Loucy (cell line): Measurements from ENCODE around the gene NCAPH2.

Experiments
- H2AFZ ChIP-seq: fragments of 200-600 bp; sonication (generic); 2 replicates; pipeline ENCODE4 v1.6.0; 2016; ENCODE audit warnings: antibody characterized with exemption, mild to moderate bottlenecking, low read length, moderate library complexity
- H3F3A ChIP-seq: fragments of 200-600 bp; 2 replicates; pipeline ENCODE4 v1.6.0; 2016; ENCODE audit warnings: antibody characterized with exemption, low read depth, mild to moderate bottlenecking
- H3K27me3 ChIP-seq: fragments of 200-600 bp; sonication (generic); 2 replicates; pipeline ENCODE4 v1.6.1; 2014; ENCODE audit warnings: low read length, mild to moderate bottlenecking; ENCODE audit not compliant: insufficient read depth, poor library complexity, severe bottlenecking
- H3K36me3 ChIP-seq: fragments of 200-600 bp; sonication (generic); 2 replicates; pipeline ENCODE4 v1.6.1; 2016; ENCODE audit warnings: low read length; ENCODE audit not compliant: insufficient read depth
- H3K4me1 ChIP-seq: fragments of 200-600 bp; sonication (generic); 2 replicates; pipeline ENCODE4 v1.5.1; 2014; ENCODE audit warnings: low read length, mild to moderate bottlenecking; ENCODE audit not compliant: insufficient read depth, poor library complexity, severe bottlenecking
- H3K4me2 ChIP-seq: fragments of 200-600 bp; sonication (generic); 2 replicates; pipeline ENCODE4 v1.6.0; 2014; ENCODE audit warnings: antibody characterized with exemption, low read length, low read depth, mild to moderate bottlenecking; ENCODE audit not compliant: poor library complexity, severe bottlenecking
- H3K4me3 ChIP-seq: fragments of 200-600 bp; sonication (generic); 2 replicates; pipeline ENCODE4 v1.5.1; 2014; ENCODE audit warnings: low read length, mild to moderate bottlenecking, mixed read lengths; ENCODE audit not compliant: poor library complexity, severe bottlenecking
- H3K79me2 ChIP-seq: fragments of 200-600 bp; sonication (generic); 2 replicates; pipeline ENCODE4 v1.6.1; 2014; ENCODE audit warnings: low read length; ENCODE audit not compliant: insufficient read depth
- H3K9ac ChIP-seq: fragments of 200-600 bp; sonication (generic); 2 replicates; pipeline ENCODE4 v1.6.0; 2014; ENCODE audit warnings: mild to moderate bottlenecking, low read depth, low read length, moderate library complexity; ENCODE audit not compliant: poor library complexity, severe bottlenecking
- H3K9me2 ChIP-seq: fragments of 200-600 bp; sonication (generic); replicated peaks from 2 replicates; pipeline ENCODE4 v1.6.1; 2016; ENCODE audit warnings: low read depth, low read length, mixed read lengths
- H3K9me3 ChIP-seq: fragments of 200-600 bp; sonication (generic); 2 replicates; pipeline ENCODE4 v1.6.1; 2014; ENCODE audit warnings: mild to moderate bottlenecking, antibody characterized with exemption, low read length, low read depth; ENCODE audit not compliant: insufficient read depth
- H4K20me1 ChIP-seq: fragments of 200-600 bp; sonication (generic); 2 replicates; pipeline ENCODE4 v1.6.0; 2014; ENCODE audit warnings: antibody characterized with exemption, low read length, mild to moderate bottlenecking; ENCODE audit not compliant: insufficient read depth, poor library complexity, severe bottlenecking
- EZH2phosphoT487 ChIP-seq: fragments of 200-600 bp; IDR thresholded peaks from 2 replicates; pipeline ENCODE4 v1.6.1; 2018; ENCODE audit warnings: antibody characterized with exemption, mild to moderate bottlenecking, moderate library complexity, borderline replicate concordance
- TF ChIP-seq, protein P1 (sequence below): fragments of 200-600 bp; sonication (generic); conservative IDR thresholded peaks from 2 replicates; pipeline ENCODE4 v1.5.1; 2014; ENCODE audit warnings: mild to moderate bottlenecking, antibody characterized with exemption, low read length

Gene NCAPH2

DNA sequence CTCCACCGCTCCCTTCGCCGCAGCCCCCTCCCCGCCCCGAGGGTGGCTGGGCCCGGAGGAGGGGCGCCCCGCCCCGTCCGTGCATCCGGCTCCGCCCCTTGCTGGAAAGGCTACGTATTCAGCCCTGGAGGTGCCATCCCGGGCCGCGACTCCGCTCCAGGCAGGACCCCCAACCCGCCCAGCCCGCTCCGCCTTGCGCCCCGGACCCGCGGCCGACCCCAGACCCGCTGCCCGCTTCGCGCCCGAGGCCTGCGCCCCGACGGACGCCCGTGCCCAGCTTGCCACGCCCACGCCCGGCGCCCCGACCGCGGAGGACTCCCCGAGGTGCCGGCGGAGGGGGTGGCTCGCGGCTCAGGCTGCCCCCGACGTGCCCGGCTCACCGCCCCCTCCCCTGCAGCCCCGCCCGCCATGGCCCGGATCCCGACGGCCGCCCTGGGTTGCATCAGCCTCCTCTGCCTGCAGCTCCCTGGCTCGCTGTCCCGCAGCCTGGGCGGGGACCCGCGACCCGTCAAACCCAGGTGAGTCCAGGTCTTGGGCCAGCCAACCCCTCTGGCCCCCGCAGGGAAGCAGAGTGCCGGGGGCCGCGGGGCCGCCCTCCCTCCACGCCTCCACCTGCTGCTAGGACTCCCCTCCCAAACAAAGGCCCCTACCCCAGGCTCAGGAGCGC is 26.5 kb upstream of the NCAPH2 start, which contains the start of gene ADM2:
TSS of gene ADM2 (plus strand) at position 104 of the 667 bp plus-strand sequence. CDS start at position 409, 305 bp downstream.
- no peak within 1 kb of the TSS for H3K4me3 ChIP-seq
- no peak within 1 kb of the TSS for H3K4me2 ChIP-seq
- no peaks in the 10 kb centered on the region for H3K9me3 ChIP-seq
- no peaks in the 10 kb centered on the region for H4K20me1 ChIP-seq
- TF ChIP-seq, protein P1, sequence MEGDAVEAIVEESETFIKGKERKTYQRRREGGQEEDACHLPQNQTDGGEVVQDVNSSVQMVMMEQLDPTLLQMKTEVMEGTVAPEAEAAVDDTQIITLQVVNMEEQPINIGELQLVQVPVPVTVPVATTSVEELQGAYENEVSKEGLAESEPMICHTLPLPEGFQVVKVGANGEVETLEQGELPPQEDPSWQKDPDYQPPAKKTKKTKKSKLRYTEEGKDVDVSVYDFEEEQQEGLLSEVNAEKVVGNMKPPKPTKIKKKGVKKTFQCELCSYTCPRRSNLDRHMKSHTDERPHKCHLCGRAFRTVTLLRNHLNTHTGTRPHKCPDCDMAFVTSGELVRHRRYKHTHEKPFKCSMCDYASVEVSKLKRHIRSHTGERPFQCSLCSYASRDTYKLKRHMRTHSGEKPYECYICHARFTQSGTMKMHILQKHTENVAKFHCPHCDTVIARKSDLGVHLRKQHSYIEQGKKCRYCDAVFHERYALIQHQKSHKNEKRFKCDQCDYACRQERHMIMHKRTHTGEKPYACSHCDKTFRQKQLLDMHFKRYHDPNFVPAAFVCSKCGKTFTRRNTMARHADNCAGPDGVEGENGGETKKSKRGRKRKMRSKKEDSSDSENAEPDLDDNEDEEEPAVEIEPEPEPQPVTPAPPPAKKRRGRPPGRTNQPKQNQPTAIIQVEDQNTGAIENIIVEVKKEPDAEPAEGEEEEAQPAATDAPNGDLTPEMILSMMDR = no peak
- no peak for TF ChIP-seq EZH2phosphoT487
- H2AFZ ChIP-seq = no peak within 1 kb of the TSS
- H3K36me3 ChIP-seq = no peaks in the 10 kb centered on the region
- no peaks in the 10 kb centered on the region for H3K27me3 ChIP-seq
- H3K9ac ChIP-seq = no peak within 1 kb of the TSS
- H3K9me2 ChIP-seq = no peaks in the 10 kb centered on the region
- no peaks in the 10 kb centered on the region for H3F3A ChIP-seq
- no peaks in the 10 kb centered on the region for H3K79me2 ChIP-seq
- peaks cover 8% of the 10 kb centered on the region for H3K4me1 ChIP-seq

DNA sequence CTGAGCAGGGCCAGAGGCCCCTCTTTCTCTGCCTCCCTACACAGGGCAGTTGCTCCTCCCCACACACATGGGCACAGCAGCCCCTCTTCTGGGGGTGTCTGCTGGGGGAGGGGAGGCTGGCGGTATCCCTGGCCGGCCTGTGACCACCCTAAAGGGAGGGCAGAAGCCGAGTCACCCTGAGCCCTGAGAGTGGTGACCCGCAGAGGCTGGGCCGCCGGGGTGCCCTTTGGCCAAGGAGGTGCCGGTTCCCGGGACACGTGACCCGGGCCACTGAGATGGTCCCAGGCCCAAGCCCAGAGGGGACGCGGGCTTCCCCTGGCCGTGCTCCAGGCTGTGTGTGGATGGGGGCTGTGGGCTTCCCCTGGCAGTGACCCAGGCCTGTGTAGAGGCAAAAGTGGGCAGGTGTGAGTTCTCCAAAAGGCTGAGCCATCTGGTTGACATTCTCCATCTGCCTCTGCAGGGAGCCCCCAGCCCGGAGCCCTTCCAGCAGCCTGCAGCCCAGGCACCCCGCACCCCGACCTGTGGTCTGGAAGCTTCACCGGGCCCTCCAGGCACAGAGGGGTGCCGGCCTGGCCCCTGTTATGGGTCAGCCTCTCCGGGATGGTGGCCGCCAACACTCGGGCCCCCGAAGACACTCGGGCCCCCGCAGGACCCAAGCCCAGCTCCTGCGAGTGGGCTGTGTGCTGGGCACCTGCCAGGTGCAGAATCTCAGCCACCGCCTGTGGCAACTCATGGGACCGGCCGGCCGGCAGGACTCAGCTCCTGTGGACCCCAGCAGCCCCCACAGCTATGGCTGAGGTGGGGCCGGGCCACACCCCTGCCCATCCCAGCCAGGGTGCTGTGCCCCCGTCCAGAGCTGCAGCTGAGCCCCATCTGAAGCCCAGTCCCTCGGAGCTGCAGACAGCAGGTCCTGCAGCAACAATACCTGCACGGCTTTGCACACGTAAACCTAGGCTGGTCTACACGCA is 25.6 kb upstream of the NCAPH2 start:
- Histone ChIP-seq H3K9ac (no peak overlapping the region), H3K27me3 (no peaks in the 10 kb centered on the region), H3K9me3 (no peaks in the 10 kb centered on the region), H3K4me3 (no peak overlapping the region), H3F3A (no peaks in the 10 kb centered on the region), H2AFZ (no peak overlapping the region), H3K79me2 (no peaks in the 10 kb centered on the region), H3K9me2 (no peaks in the 10 kb centered on the region), H3K36me3 (no peaks in the 10 kb centered on the region), H3K4me2 (no peak overlapping the region), H4K20me1 (no peaks in the 10 kb centered on the region), H3K4me1 (peaks cover 3% of the 10 kb centered on the region)
- no peak for TF ChIP-seq EZH2phosphoT487
- TF ChIP-seq, protein P1 = no peak

DNA sequence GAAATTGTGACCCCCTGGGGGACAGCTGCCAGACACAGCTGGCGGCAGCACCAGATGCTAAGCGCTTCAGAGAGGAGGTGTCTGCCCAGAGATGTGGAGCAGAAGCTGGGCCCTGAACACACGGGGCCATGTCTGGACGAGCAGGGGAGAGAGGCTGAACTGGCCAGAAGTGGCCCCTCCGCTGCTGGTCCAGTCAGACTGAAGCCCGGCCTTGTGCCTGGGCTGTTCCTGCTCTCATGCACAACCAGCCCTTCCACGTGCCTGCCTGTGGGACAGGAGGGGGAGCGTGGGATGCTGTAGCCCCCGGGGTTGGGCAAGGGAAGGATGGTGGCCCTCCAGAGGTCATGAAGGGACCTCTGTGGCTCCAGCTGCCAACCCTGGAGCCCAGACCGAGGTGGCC is 24.9 kb upstream of the NCAPH2 start:
- Histone ChIP-seq H3K9me2 (no peaks in the 10 kb centered on the region), H3F3A (no peaks in the 10 kb centered on the region), H3K4me2 (no peak overlapping the region), H3K36me3 (no peaks in the 10 kb centered on the region), H2AFZ (no peak overlapping the region), H4K20me1 (no peaks in the 10 kb centered on the region), H3K9ac (no peak overlapping the region), H3K27me3 (no peaks in the 10 kb centered on the region), H3K79me2 (no peaks in the 10 kb centered on the region), H3K4me1 (peaks cover 3% of the 10 kb centered on the region), H3K9me3 (no peaks in the 10 kb centered on the region), H3K4me3 (no peak overlapping the region)
- TF ChIP-seq, protein P1 = no peak
- no peak for TF ChIP-seq EZH2phosphoT487
